MM.1S (cell line): Measurements from ENCODE around the gene SHISA9.

Experiments
- CTCF ChIP-seq: fragments of 300-600 bp; sonication (generic); IDR thresholded peaks from 2 replicates; pipeline ENCODE4 v1.5.1; 2016; ENCODE audit warnings: antibody characterized with exemption, low read length, mixed read lengths
- EZH2phosphoT487 ChIP-seq: fragments of 300-600 bp; sonication (generic); IDR thresholded peaks from 2 replicates; pipeline ENCODE4 v1.6.1; 2018; ENCODE audit warnings: antibody characterized with exemption, low read length

GRCh38 chr16:12878973-12879372, 22.4 kb upstream of the SHISA9 start:
- TF ChIP-seq CTCF = no peak
- TF ChIP-seq EZH2phosphoT487 = no peak
